GM18870 (cell line): Measurements from ENCODE around the gene CHCHD5.
"Not testable (repeated sequence)": the region's sequence is repeated elsewhere in the genome, so short reads cannot be mapped to it uniquely, and the experiment has no call there.

Experiments
- ATAC-seq: cut with Tn5 transposase; IDR thresholded peaks from one replicate; pipeline ENCODE4 v1.9.1; 2021; ENCODE audit warnings: moderate library complexity; ENCODE audit not compliant: unreplicated experiment

CHCHD5 gene

GRCh38 chr2:112585873-112586464, 1.6 kb downstream of the CHCHD5 start:
- ATAC-seq, result no peak

- ATAC-seq, result no peak
Measured at GRCh38 chr2:112588611-112589045, 4.2 kb downstream of the CHCHD5 start.

- ATAC-seq, result no peak
Measured at GRCh38 chr2:112591413-112591812, 7.0 kb downstream of the CHCHD5 start.

- ATAC-seq, result no peak
Measured at GRCh38 chr2:112593736-112594135, 9.3 kb downstream of the CHCHD5 start.

GRCh38 chr2:112597537-112598322, 13.3 kb downstream of the CHCHD5 start:
- no peak for ATAC-seq

- ATAC-seq, result no peak
Measured at GRCh38 chr2:112600634-112601033, 16.2 kb downstream of the CHCHD5 start.

GRCh38 chr2:112601754-112602153, 17.3 kb downstream of the CHCHD5 start:
- ATAC-seq, result no peak

- no peak for ATAC-seq
Measured at GRCh38 chr2:112602917-112603316, 18.5 kb downstream of the CHCHD5 start.

GRCh38 chr2:112603731-112604130, 19.3 kb downstream of the CHCHD5 start:
- no peak for ATAC-seq

- no peak for ATAC-seq
Measured at GRCh38 chr2:112604952-112605351, 20.5 kb downstream of the CHCHD5 start.

GRCh38 chr2:112605926-112606325, 21.5 kb downstream of the CHCHD5 start:
- no peak for ATAC-seq

GRCh38 chr2:112606547-112606946, 22.1 kb downstream of the CHCHD5 start:
- no peak for ATAC-seq

- ATAC-seq, result no peak
Measured at GRCh38 chr2:112607680-112608438, 23.4 kb downstream of the CHCHD5 start.

- ATAC-seq, result not testable (repeated sequence)
Measured at GRCh38 chr2:112609320-112609719, 24.9 kb downstream of the CHCHD5 start.

GRCh38 chr2:112612283-112612682, 27.9 kb downstream of the CHCHD5 start:
- ATAC-seq, result not testable (repeated sequence)

GRCh38 chr2:112614201-112614840, 29.9 kb downstream of the CHCHD5 start:
- ATAC-seq, result no peak

- no peak for ATAC-seq
Measured at GRCh38 chr2:112615051-112615450, 30.6 kb downstream of the CHCHD5 start.

- ATAC-seq, result not testable (repeated sequence)
Measured at GRCh38 chr2:112615798-112616197, 31.4 kb downstream of the CHCHD5 start.

- ATAC-seq, result no peak
Measured at GRCh38 chr2:112618383-112618782, 34.0 kb downstream of the CHCHD5 start.

GRCh38 chr2:112621790-112622527, 37.5 kb downstream of the CHCHD5 start:
- no peak for ATAC-seq

GRCh38 chr2:112622528-112622849, 38.1 kb downstream of the CHCHD5 start:
- ATAC-seq, result no peak
